Measurements from ENCODE around the gene STARD13.

The STARD13 gene

DNA sequence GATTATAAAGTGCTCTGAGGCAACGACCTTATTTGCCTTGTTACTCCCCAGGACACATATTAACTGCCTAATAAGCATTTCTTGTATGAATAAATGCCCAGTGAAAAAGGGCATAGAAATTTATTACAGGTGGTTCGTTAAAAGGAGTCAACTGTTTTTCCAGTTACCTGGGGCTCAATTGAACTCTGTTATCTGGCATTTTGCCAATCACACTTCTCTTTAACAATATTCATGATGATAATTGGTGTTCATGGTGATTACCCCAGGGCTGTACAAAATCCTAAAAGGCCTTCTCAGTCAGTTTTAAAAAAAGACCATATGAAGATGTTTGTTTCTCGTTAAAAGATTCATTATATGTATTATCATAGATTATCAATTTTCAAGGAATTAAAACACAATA is 212.2 kb downstream of the STARD13 start:
- no peaks in the 10 kb centered on the region for H3K27me3 ChIP-seq (ENCODE audit: control insufficient read depth, insufficient read depth, low read length)
- no peaks in the 10 kb centered on the region for H3K36me3 ChIP-seq (ENCODE audit: control insufficient read depth, insufficient read depth, low read length)
- DNase-seq (ENCODE audit: low read depth, low spot score) = no peak

GRCh38 chr13:33072759-33073158 is 212.8 kb downstream of the STARD13 start:
- WGBS (ENCODE audit: insufficient coverage, insufficient read length) = no CpG with 5 or more reads among the region's 1 CpG
- DNase-seq (ENCODE audit: low read depth, low spot score) = no peak
- H3K27me3 ChIP-seq (ENCODE audit: control insufficient read depth, insufficient read depth, low read length) = no peaks in the 10 kb centered on the region

More for the DNA sequence above, 212.2 kb downstream of the STARD13 start:
- no peak overlapping the region for H3K4me3 ChIP-seq (ENCODE audit: low read length)
- no CpG with 5 or more reads among the region's 3 CpGs for WGBS (ENCODE audit: insufficient coverage, insufficient read length)
- H3K27ac ChIP-seq (ENCODE audit: low read length) = no peak overlapping the region
- H3K4me1 ChIP-seq (ENCODE audit: control insufficient read depth, insufficient read depth, low read length) = no peaks in the 10 kb centered on the region
- no peaks in the 10 kb centered on the region for H3K9me3 ChIP-seq (ENCODE audit: control insufficient read depth, insufficient read depth, low read length)

DNA sequence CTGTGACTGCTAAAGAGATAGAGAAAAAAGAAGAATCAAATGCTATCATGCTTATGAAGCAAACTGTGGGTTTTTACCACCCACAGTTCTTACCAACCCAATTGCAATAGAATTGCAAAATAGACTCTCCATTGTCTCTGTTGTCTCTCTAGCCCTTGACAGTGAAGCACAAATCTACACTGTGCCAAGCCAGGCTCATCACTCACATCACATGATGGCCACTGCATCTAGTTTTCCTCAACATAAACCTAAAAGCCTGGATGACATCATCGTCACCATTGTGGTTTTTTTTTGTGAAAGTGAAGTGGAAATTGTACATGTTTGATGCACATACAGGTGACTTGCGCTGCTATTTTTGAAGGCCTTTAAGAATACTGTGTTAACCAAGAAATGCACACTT is 213.3 kb downstream of the STARD13 start:
- Histone ChIP-seq H3K27ac (ENCODE audit: low read length) (no peak overlapping the region), H3K9me3 (ENCODE audit: control insufficient read depth, insufficient read depth, low read length) (no peaks in the 10 kb centered on the region), H3K4me3 (ENCODE audit: low read length) (no peak overlapping the region), H3K36me3 (ENCODE audit: control insufficient read depth, insufficient read depth, low read length) (no peaks in the 10 kb centered on the region), H3K27me3 (ENCODE audit: control insufficient read depth, insufficient read depth, low read length) (no peaks in the 10 kb centered on the region), H3K4me1 (ENCODE audit: control insufficient read depth, insufficient read depth, low read length) (no peaks in the 10 kb centered on the region)
- no peak for DNase-seq (ENCODE audit: low read depth, low spot score)
- WGBS (ENCODE audit: insufficient coverage, insufficient read length) = no CpG with 5 or more reads among the region's 2 CpGs

More at GRCh38 chr13:33072759-33073158, 212.8 kb downstream of the STARD13 start:
- no peaks in the 10 kb centered on the region for H3K9me3 ChIP-seq (ENCODE audit: control insufficient read depth, insufficient read depth, low read length)
- H3K4me3 ChIP-seq (ENCODE audit: low read length) = no peak overlapping the region
- no peaks in the 10 kb centered on the region for H3K4me1 ChIP-seq (ENCODE audit: control insufficient read depth, insufficient read depth, low read length)
- no peaks in the 10 kb centered on the region for H3K36me3 ChIP-seq (ENCODE audit: control insufficient read depth, insufficient read depth, low read length)
- H3K27ac ChIP-seq (ENCODE audit: low read length) = no peak overlapping the region

- no peaks in the 10 kb centered on the region for H3K27me3 ChIP-seq (ENCODE audit: control insufficient read depth, insufficient read depth, low read length)
- no peaks in the 10 kb centered on the region for H3K9me3 ChIP-seq (ENCODE audit: control insufficient read depth, insufficient read depth, low read length)
- H3K36me3 ChIP-seq (ENCODE audit: control insufficient read depth, insufficient read depth, low read length) = no peaks in the 10 kb centered on the region
- no peaks in the 10 kb centered on the region for H3K4me1 ChIP-seq (ENCODE audit: control insufficient read depth, insufficient read depth, low read length)
- no peak overlapping the region for H3K4me3 ChIP-seq (ENCODE audit: low read length)
- DNase-seq (ENCODE audit: low read depth, low spot score) = no peak
- no peak overlapping the region for H3K27ac ChIP-seq (ENCODE audit: low read length)
- no CpG with 5 or more reads among the region's 2 CpGs for WGBS (ENCODE audit: insufficient coverage, insufficient read length)
These were observed 214.8 kb downstream of the STARD13 start for GRCh38 chr13:33070713-33071112.

GRCh38 chr13:33069365-33069764 is 216.2 kb downstream of the STARD13 start:
- Histone ChIP-seq H3K4me1 (ENCODE audit: control insufficient read depth, insufficient read depth, low read length) (no peaks in the 10 kb centered on the region), H3K4me3 (ENCODE audit: low read length) (no peak overlapping the region), H3K27ac (ENCODE audit: low read length) (no peak overlapping the region), H3K27me3 (ENCODE audit: control insufficient read depth, insufficient read depth, low read length) (no peaks in the 10 kb centered on the region), H3K36me3 (ENCODE audit: control insufficient read depth, insufficient read depth, low read length) (no peaks in the 10 kb centered on the region), H3K9me3 (ENCODE audit: control insufficient read depth, insufficient read depth, low read length) (no peaks in the 10 kb centered on the region)
- WGBS (ENCODE audit: insufficient coverage, insufficient read length) = no CpG with 5 or more reads among the region's 2 CpGs
- DNase-seq (ENCODE audit: low read depth, low spot score) = no peak

DNA sequence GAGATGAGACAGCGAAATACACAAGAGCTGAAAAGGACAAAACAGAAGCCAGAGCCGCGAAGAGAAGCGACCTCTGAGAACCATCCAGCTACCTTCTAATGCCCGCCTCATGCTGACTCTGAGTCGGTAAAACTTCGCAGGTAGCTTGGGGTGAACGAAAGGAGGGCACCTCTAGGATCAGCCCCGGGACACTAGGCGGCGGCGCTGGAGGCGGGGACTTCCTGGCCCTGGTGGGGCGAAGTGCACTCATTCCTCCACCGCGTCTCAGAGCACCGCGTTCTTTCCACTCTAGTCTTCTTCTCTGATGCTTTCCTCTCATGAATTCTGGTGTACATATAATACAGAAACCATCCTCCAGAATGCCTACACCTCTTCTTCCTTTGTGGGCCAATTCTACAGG is 219.2 kb downstream of the STARD13 start:
- no peak for DNase-seq (ENCODE audit: low read depth, low spot score)
- H3K27me3 ChIP-seq (ENCODE audit: control insufficient read depth, insufficient read depth, low read length) = no peaks in the 10 kb centered on the region
- H3K27ac ChIP-seq (ENCODE audit: low read length) = no peak overlapping the region
- WGBS (ENCODE audit: insufficient coverage, insufficient read length) = no CpG with 5 or more reads among the region's 18 CpGs
- no peaks in the 10 kb centered on the region for H3K36me3 ChIP-seq (ENCODE audit: control insufficient read depth, insufficient read depth, low read length)
- H3K4me1 ChIP-seq (ENCODE audit: control insufficient read depth, insufficient read depth, low read length) = no peaks in the 10 kb centered on the region
- H3K4me3 ChIP-seq (ENCODE audit: low read length) = no peak overlapping the region
- H3K9me3 ChIP-seq (ENCODE audit: control insufficient read depth, insufficient read depth, low read length) = no peaks in the 10 kb centered on the region

DNA sequence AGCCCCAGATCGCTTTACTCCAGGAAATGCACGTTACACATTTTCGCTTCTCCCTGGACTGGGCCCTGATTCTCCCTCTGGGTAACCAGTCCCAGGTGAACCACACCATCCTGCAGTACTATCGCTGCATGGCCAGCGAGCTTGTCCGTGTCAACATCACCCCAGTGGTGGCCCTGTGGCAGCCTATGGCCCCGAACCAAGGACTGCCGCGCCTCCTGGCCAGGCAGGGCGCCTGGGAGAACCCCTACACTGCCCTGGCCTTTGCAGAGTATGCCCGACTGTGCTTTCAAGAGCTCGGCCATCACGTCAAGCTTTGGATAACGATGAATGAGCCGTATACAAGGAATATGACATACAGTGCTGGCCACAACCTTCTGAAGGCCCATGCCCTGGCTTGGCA is 224.7 kb downstream of the STARD13 start:
- no peaks in the 10 kb centered on the region for H3K9me3 ChIP-seq (ENCODE audit: control insufficient read depth, insufficient read depth, low read length)
- WGBS (ENCODE audit: insufficient coverage, insufficient read length) = no CpG with 5 or more reads among the region's 15 CpGs
- H3K36me3 ChIP-seq (ENCODE audit: control insufficient read depth, insufficient read depth, low read length) = no peaks in the 10 kb centered on the region
- no peak for DNase-seq (ENCODE audit: low read depth, low spot score)
- no peak overlapping the region for H3K4me3 ChIP-seq (ENCODE audit: low read length)
- H3K27me3 ChIP-seq (ENCODE audit: control insufficient read depth, insufficient read depth, low read length) = no peaks in the 10 kb centered on the region
- no peaks in the 10 kb centered on the region for H3K4me1 ChIP-seq (ENCODE audit: control insufficient read depth, insufficient read depth, low read length)
- H3K27ac ChIP-seq (ENCODE audit: low read length) = no peak overlapping the region

- H3K4me1 ChIP-seq (ENCODE audit: control insufficient read depth, insufficient read depth, low read length) = no peaks in the 10 kb centered on the region
- H3K36me3 ChIP-seq (ENCODE audit: control insufficient read depth, insufficient read depth, low read length) = no peaks in the 10 kb centered on the region
- no peaks in the 10 kb centered on the region for H3K9me3 ChIP-seq (ENCODE audit: control insufficient read depth, insufficient read depth, low read length)
- H3K27me3 ChIP-seq (ENCODE audit: control insufficient read depth, insufficient read depth, low read length) = no peaks in the 10 kb centered on the region
- H3K4me3 ChIP-seq (ENCODE audit: low read length) = no peak overlapping the region
- no peak for DNase-seq (ENCODE audit: low read depth, low spot score)
- WGBS (ENCODE audit: insufficient coverage, insufficient read length) = no CpG with 5 or more reads among the region's 3 CpGs
- no peak overlapping the region for H3K27ac ChIP-seq (ENCODE audit: low read length)
These were observed 226.7 kb downstream of the STARD13 start for GRCh38 chr13:33058776-33059327.

DNA sequence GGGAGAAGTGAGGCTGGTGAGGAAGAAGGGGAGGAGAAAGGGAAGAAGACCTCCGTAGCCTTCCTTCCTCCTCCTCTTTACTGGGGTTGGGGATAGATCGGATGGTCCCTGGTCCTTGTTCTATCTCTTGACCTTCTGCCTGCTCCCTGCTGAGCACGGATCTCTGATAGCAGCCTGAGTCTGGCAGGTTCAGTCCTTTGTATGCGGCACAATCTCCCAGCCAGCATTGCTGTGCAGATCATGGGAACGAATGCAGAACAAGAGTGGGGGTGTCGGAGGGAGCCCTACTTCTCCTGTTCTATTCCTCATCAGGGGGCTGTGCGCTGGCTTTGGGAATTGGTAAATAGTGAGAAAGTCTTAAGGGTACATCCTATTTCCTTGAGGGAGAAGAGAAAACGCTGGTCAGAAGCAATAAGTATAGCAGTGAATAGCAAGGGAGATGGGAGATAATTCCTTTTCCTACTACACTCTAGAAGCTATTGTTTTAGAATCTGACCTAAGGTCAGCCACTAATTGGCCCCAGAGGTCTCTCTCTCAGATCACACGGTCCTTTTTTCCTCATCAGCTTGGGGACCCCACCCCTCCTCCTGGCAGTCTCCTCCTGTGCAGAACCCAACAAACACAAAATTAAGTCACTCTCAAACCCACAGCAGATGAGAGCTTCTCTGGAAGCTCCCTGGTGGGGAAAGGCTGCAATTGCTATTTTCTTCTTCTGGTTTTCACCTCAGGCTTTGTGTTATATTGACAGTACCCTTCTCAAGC is 228.4 kb downstream of the STARD13 start:
- no peak overlapping the region for H3K27ac ChIP-seq (ENCODE audit: low read length)
- no CpG with 5 or more reads among the region's 9 CpGs for WGBS (ENCODE audit: insufficient coverage, insufficient read length)
- no peaks in the 10 kb centered on the region for H3K4me1 ChIP-seq (ENCODE audit: control insufficient read depth, insufficient read depth, low read length)
- H3K36me3 ChIP-seq (ENCODE audit: control insufficient read depth, insufficient read depth, low read length) = no peaks in the 10 kb centered on the region
- H3K9me3 ChIP-seq (ENCODE audit: control insufficient read depth, insufficient read depth, low read length) = no peaks in the 10 kb centered on the region
- H3K4me3 ChIP-seq (ENCODE audit: low read length) = no peak overlapping the region
- no peaks in the 10 kb centered on the region for H3K27me3 ChIP-seq (ENCODE audit: control insufficient read depth, insufficient read depth, low read length)
- no peak for DNase-seq (ENCODE audit: low read depth, low spot score)

GRCh38 chr13:33053397-33054066 is 232.0 kb downstream of the STARD13 start:
- no peak for DNase-seq (ENCODE audit: low read depth, low spot score)
- H3K27me3 ChIP-seq (ENCODE audit: control insufficient read depth, insufficient read depth, low read length) = no peaks in the 10 kb centered on the region
- WGBS (ENCODE audit: insufficient coverage, insufficient read length) = no CpG with 5 or more reads among the region's 7 CpGs
- no peaks in the 10 kb centered on the region for H3K9me3 ChIP-seq (ENCODE audit: control insufficient read depth, insufficient read depth, low read length)
- no peaks in the 10 kb centered on the region for H3K4me1 ChIP-seq (ENCODE audit: control insufficient read depth, insufficient read depth, low read length)
- no peaks in the 10 kb centered on the region for H3K36me3 ChIP-seq (ENCODE audit: control insufficient read depth, insufficient read depth, low read length)
- no peak overlapping the region for H3K27ac ChIP-seq (ENCODE audit: low read length)
- H3K4me3 ChIP-seq (ENCODE audit: low read length) = no peak overlapping the region

Data from iPS DF 6.9 (cell line).